ENCODE measurements around the gene SERPINA4.

SERPINA4 gene

DNA sequence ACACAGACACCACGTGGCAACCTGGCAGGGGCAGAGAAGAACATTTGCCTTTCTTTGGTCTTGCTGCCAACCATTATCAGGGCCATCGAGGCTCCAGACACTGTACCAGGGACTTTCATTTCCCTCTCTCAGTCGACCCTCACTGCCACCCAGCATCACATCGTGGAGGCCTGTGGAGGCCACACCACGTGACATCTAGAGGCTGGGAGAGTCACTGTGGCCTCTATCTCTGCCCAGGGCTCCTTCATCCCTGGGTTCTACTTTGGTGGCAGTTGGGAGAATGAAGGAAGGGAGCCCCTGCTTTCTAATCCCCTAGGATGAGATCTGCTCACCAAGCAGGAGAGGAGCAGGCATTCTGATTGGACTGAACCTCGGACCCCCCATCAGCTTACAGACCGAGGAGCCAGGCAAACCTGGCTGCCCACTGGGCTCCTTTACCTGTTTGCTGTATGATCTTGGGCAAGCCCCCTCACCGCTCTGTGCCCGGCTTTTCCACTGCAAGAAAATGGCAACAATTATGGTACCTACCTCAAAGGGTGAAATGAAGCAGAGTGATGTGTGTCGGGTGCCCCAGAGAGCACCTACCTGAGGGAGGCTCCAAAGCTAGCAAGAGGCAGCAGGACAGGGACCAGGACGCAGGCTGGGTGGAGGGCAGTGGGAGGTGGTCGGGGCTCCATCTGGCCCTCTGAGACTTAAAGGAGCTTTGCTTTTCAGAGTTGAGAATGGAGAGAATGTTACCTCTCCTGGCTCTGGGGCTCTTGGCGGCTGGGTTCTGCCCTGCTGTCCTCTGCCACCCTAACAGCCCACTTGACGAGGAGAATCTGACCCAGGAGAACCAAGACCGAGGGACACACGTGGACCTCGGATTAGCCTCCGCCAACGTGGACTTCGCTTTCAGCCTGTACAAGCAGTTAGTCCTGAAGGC, 52.7 kb downstream of the SERPINA4 start:
- ChIA-PET CTCF (interaction anchor here (1.0 kb wide), 1 partner anchor 485 kb away, joined by 3 read pairs; no protein-coding TSS in a partner anchor), POLR2A (no interaction called here)
- TF ChIP-seq SP3 (tag by site-specific recombination; IDR thresholded peaks at IDR 0.05): no peak
- no peak for TF ChIP-seq ZBTB8A (tag by site-specific recombination; IDR thresholded peaks at IDR 0.05)
- no peak for TF ChIP-seq ZNF621 (tag by site-specific recombination; IDR thresholded peaks at IDR 0.05)
- TF ChIP-seq, protein P1, sequence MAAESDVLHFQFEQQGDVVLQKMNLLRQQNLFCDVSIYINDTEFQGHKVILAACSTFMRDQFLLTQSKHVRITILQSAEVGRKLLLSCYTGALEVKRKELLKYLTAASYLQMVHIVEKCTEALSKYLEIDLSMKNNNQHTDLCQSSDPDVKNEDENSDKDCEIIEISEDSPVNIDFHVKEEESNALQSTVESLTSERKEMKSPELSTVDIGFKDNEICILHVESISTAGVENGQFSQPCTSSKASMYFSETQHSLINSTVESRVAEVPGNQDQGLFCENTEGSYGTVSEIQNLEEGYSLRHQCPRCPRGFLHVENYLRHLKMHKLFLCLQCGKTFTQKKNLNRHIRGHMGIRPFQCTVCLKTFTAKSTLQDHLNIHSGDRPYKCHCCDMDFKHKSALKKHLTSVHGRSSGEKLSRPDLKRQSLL (tag by site-specific recombination; IDR thresholded peaks at IDR 0.05): no peak
- TF ChIP-seq, protein P2, sequence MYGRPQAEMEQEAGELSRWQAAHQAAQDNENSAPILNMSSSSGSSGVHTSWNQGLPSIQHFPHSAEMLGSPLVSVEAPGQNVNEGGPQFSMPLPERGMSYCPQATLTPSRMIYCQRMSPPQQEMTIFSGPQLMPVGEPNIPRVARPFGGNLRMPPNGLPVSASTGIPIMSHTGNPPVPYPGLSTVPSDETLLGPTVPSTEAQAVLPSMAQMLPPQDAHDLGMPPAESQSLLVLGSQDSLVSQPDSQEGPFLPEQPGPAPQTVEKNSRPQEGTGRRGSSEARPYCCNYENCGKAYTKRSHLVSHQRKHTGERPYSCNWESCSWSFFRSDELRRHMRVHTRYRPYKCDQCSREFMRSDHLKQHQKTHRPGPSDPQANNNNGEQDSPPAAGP (tag by site-specific recombination; IDR thresholded peaks at IDR 0.05): no peak
- no peak for TF ChIP-seq ZNF48 (tag by site-specific recombination; IDR thresholded peaks at IDR 0.05)
- Histone ChIP-seq H3K9me3 (ENCODE audit: control insufficient read depth, insufficient read depth, low read depth, low read length) (no peaks in the 10 kb centered on the region), H3K36me3 (ENCODE audit: control insufficient read depth in 2 of 2, insufficient read depth in 1 of 2, low read length in 2 of 2) (no peaks in the 10 kb centered on the region), H3K4me3 (ENCODE audit: low read depth, low read length) (no peak overlapping the region), H3K27ac (ENCODE audit: extremely low read depth, low read depth, low read length) (no peak overlapping the region), H3K4me1 (ENCODE audit: control insufficient read depth, insufficient read depth, low read length) (no peaks in the 10 kb centered on the region)

DNA sequence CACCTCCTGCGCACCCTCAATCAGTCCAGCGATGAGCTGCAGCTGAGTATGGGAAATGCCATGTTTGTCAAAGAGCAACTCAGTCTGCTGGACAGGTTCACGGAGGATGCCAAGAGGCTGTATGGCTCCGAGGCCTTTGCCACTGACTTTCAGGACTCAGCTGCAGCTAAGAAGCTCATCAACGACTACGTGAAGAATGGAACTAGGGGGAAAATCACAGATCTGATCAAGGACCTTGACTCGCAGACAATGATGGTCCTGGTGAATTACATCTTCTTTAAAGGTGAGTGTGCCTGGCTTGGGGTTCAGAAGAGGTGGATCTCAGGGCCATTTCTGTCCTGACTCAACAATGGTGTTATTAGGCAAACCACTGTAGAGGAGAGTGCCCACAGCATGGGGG, 53.6 kb downstream of the SERPINA4 start:
- TF ChIP-seq, protein P3, sequence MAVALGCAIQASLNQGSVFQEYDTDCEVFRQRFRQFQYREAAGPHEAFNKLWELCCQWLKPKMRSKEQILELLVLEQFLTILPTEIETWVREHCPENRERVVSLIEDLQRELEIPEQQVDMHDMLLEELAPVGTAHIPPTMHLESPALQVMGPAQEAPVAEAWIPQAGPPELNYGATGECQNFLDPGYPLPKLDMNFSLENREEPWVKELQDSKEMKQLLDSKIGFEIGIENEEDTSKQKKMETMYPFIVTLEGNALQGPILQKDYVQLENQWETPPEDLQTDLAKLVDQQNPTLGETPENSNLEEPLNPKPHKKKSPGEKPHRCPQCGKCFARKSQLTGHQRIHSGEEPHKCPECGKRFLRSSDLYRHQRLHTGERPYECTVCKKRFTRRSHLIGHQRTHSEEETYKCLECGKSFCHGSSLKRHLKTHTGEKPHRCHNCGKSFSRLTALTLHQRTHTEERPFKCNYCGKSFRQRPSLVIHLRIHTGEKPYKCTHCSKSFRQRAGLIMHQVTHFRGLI (tag by site-specific recombination; IDR thresholded peaks at IDR 0.05): no peak
- no peak for TF ChIP-seq SP3 (tag by site-specific recombination; IDR thresholded peaks at IDR 0.05)
- TF ChIP-seq ZNF341 (tag by site-specific recombination; IDR thresholded peaks at IDR 0.05; ENCODE audit: low read depth): no peak
- no peak for TF ChIP-seq ZNF610 (tag by site-specific recombination; IDR thresholded peaks at IDR 0.05; ENCODE audit: borderline replicate concordance)
- no peak for TF ChIP-seq ZNF433 (tag by site-specific recombination; IDR thresholded peaks at IDR 0.05; ENCODE audit: low read depth)
- no peak for TF ChIP-seq SCRT2 (tag by site-specific recombination; IDR thresholded peaks at IDR 0.05)

DNA sequence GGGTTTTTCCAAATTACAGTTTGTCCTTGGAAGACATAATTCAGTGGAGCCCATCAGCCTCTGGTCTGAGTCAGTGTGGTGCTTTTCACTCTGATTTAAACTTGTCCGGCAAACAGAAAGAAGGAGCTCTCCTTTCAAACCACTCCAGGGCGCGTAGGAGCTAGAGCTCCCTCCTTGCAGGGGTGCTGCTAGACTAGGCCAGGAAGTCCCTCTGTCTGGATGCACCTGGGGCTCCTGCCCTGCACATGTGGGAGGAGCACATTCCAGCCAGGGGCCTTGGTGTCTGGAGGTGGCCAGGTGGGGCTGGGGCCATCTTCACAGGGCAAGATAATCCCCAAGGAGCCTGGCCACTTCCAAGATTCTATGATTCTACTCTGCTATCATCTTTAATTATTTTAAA, 54.0 kb downstream of the SERPINA4 start:
- Histone ChIP-seq H3K4me3 (ENCODE audit: low read depth, low read length) (no peak overlapping the region), H3K36me3 (ENCODE audit: control insufficient read depth in 2 of 2, insufficient read depth in 1 of 2, low read length in 2 of 2) (no peaks in the 10 kb centered on the region), H3K9me3 (ENCODE audit: control insufficient read depth, insufficient read depth, low read depth, low read length) (no peaks in the 10 kb centered on the region), H3K4me1 (ENCODE audit: control insufficient read depth, insufficient read depth, low read length) (no peaks in the 10 kb centered on the region), H3K27ac (ENCODE audit: extremely low read depth, low read depth, low read length) (no peak overlapping the region)
- ChIA-PET CTCF (interaction anchor here (1.1 kb wide), 1 partner anchor 14 kb away, joined by 3 read pairs; no protein-coding TSS in a partner anchor), POLR2A (no interaction called here)
- no peak for TF ChIP-seq ZNF707 (tag by site-specific recombination; IDR thresholded peaks at IDR 0.05)
- TF ChIP-seq, protein P4, sequence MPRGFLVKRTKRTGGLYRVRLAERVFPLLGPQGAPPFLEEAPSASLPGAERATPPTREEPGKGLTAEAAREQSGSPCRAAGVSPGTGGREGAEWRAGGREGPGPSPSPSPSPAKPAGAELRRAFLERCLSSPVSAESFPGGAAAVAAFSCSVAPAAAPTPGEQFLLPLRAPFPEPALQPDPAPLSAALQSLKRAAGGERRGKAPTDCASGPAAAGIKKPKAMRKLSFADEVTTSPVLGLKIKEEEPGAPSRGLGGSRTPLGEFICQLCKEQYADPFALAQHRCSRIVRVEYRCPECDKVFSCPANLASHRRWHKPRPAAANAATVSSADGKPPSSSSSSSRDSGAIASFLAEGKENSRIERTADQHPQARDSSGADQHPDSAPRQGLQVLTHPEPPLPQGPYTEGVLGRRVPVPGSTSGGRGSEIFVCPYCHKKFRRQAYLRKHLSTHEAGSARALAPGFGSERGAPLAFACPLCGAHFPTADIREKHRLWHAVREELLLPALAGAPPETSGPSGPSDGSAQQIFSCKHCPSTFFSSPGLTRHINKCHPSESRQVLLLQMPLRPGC (tag by site-specific recombination; IDR thresholded peaks at IDR 0.05): no peak
- TF ChIP-seq ZNF660 (tag by site-specific recombination; IDR thresholded peaks at IDR 0.05): no peak
- TF ChIP-seq ZFP37 (tag by site-specific recombination; IDR thresholded peaks at IDR 0.05): no peak
- no peak for TF ChIP-seq KLF7 (tag by site-specific recombination; IDR thresholded peaks at IDR 0.05; ENCODE audit: borderline replicate concordance)
- TF ChIP-seq ZNF501 (tag by site-specific recombination; IDR thresholded peaks at IDR 0.05): no peak
- no peak for TF ChIP-seq HOXD13 (CRISPR knock-in tag; IDR thresholded peaks at IDR 0.05; ENCODE audit: borderline replicate concordance)
- no peak for TF ChIP-seq PRDM1 (tag by site-specific recombination; IDR thresholded peaks at IDR 0.05)
- no peak for TF ChIP-seq ZNF600 (tag by site-specific recombination; IDR thresholded peaks at IDR 0.05)
- no peak for TF ChIP-seq MZF1 (tag by site-specific recombination; IDR thresholded peaks at IDR 0.05; ENCODE audit: borderline replicate concordance)
- TF ChIP-seq ZNF623 (tag by site-specific recombination; IDR thresholded peaks at IDR 0.05): no peak
- TF ChIP-seq ZNF423 (tag by site-specific recombination; IDR thresholded peaks at IDR 0.05): no peak
- no peak for TF ChIP-seq ZNF621 (tag by site-specific recombination; IDR thresholded peaks at IDR 0.05)
- TF ChIP-seq, protein P5, sequence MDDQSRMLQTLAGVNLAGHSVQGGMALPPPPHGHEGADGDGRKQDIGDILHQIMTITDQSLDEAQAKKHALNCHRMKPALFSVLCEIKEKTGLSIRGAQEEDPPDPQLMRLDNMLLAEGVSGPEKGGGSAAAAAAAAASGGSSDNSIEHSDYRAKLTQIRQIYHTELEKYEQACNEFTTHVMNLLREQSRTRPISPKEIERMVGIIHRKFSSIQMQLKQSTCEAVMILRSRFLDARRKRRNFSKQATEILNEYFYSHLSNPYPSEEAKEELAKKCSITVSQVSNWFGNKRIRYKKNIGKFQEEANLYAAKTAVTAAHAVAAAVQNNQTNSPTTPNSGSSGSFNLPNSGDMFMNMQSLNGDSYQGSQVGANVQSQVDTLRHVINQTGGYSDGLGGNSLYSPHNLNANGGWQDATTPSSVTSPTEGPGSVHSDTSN (CRISPR knock-in tag; IDR thresholded peaks at IDR 0.05): no peak

More for the DNA sequence above, 53.6 kb downstream of the SERPINA4 start:
- Histone ChIP-seq H3K36me3 (ENCODE audit: control insufficient read depth in 2 of 2, insufficient read depth in 1 of 2, low read length in 2 of 2) (no peaks in the 10 kb centered on the region), H3K4me3 (ENCODE audit: low read depth, low read length) (no peak overlapping the region), H3K27ac (ENCODE audit: extremely low read depth, low read depth, low read length) (no peak overlapping the region), H3K4me1 (ENCODE audit: control insufficient read depth, insufficient read depth, low read length) (no peaks in the 10 kb centered on the region), H3K9me3 (ENCODE audit: control insufficient read depth, insufficient read depth, low read depth, low read length) (no peaks in the 10 kb centered on the region)
- ChIA-PET CTCF (interaction anchor here (1.1 kb wide), 1 partner anchor 14 kb away, joined by 3 read pairs; no protein-coding TSS in a partner anchor), POLR2A (no interaction called here)

All from HEK293 (cell line).